Stimulated activated CD8-positive, alpha-beta memory T cell treated with anti-CD3 and anti-CD28 coated beads, Interleukin-15, amount 100 ng/mL, for 24 hours (primary cell): ENCODE measurements around the gene EXOC7.

Experiments used
- DNase-seq: peaks from one replicate; pipeline ENCODE4 v3.0.0-alpha.2; 2020; ENCODE audit warnings: low read depth

Gene EXOC7, protein sequence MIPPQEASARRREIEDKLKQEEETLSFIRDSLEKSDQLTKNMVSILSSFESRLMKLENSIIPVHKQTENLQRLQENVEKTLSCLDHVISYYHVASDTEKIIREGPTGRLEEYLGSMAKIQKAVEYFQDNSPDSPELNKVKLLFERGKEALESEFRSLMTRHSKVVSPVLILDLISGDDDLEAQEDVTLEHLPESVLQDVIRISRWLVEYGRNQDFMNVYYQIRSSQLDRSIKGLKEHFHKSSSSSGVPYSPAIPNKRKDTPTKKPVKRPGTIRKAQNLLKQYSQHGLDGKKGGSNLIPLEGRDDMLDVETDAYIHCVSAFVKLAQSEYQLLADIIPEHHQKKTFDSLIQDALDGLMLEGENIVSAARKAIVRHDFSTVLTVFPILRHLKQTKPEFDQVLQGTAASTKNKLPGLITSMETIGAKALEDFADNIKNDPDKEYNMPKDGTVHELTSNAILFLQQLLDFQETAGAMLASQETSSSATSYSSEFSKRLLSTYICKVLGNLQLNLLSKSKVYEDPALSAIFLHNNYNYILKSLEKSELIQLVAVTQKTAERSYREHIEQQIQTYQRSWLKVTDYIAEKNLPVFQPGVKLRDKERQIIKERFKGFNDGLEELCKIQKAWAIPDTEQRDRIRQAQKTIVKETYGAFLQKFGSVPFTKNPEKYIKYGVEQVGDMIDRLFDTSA

DNA sequence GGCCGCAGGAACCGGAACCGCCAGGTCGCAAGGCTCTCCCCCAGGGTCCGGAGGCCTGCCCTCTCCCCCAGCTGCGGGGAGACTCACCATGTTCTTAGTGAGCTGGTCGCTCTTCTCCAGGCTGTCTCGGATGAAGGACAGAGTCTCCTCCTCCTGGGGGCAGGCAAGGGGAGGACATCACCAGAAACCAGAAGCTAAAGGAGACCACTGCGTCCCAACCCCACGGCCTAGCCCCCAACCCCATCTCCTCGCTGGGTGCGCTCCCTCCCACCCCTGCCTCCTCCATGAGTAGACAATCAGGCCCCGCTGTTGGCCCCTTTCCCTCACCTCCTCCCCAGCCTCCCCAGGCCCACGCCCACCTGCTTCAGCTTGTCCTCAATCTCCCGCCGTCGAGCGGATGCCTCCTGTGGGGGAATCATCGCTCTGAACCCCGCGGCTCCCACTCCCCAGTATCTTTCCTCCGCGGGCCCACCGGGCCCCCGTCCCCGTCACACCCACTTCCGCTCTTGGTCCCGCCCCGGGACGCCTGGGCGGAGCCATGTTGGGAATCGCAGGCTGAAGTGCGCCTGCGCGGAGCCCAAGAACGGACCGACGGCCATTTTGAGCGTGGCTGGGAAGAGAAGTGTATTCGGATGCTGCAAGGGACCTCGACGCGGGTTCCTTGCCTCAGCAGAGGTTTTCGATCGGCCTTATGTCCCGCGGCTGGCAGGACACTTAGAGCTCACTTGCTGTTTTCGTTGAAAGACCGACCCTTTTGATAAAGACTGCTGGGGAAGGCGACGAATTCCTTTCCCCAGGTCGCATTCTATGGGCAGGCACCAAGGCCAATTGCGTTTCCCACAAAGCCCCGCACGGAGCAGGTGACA lies at the start of gene EXOC7:
Gene EXOC7, minus strand, starts transcription at position 514 of the 866 bp plus-strand sequence. Its CDS starts 95 bp downstream, at position 419.
- peak; percentile 90 for DNase-seq

DNA sequence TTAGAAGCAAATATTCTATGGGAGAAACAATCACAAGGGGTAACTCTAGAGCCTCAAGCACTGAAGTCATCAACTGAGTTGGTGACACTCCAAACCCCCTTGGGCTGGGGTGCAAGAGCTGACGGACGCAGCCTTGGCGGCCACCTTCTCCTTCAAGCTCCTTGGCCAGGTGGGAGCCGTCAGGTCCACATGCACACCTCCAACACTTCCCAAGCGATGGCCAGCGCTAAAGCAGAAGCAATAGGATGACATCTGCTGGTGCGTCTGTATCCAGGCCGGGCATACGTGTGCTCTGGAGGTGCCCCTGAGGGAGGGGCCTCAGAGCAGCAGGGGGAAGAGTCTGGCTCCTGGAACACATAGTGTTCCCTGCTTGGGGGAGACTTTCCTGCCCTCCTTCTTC lies 49.6 kb upstream of the EXOC7 start:
- no peak for DNase-seq

DNA sequence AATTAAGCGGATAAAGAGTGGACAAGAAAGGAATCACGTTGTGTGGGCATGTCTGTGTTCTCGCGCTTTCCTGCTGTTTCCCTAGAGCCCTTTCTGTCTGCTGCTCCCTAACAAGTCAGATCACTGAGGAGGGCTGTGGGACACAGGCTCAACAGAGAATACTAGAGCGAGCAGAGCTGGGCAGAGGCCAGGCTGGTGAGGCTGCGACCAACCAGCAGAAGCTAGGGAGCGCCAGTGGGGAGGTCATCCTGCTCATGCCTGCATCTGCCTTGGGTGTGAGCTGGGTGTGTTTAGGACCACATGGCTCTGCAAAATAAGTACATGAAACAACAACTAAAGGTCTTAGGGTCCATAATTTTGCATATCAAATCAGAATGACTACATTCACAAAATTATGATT lies 49.0 kb upstream of the EXOC7 start:
- DNase-seq = no peak

DNA sequence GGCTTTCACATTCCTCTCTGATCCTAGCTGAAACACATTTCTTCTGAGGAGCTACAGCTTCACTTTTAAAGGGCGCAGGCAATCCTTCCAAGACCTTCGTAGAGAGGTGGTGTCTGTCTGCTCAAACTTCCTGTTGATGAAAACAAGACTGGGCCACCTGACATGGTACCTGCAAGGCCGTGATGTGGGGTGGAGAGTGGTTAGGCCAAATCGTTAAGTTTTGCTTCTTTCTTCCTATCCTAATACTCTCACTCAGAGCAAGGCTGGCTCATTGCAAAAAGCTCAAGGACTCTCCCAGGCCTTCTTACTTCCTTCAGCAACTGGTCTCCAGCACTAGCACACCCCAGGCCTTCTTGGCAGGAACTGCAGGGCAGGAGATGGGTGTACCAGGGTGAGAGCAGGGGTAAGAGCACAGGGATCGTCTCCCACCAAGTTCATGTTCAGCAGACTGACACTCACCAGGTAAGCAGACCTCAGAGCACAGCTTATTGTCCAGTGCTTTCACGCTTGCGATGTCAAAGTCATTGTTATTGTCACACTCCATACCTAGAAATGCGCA lies 48.4 kb upstream of the EXOC7 start:
- no peak for DNase-seq

DNA sequence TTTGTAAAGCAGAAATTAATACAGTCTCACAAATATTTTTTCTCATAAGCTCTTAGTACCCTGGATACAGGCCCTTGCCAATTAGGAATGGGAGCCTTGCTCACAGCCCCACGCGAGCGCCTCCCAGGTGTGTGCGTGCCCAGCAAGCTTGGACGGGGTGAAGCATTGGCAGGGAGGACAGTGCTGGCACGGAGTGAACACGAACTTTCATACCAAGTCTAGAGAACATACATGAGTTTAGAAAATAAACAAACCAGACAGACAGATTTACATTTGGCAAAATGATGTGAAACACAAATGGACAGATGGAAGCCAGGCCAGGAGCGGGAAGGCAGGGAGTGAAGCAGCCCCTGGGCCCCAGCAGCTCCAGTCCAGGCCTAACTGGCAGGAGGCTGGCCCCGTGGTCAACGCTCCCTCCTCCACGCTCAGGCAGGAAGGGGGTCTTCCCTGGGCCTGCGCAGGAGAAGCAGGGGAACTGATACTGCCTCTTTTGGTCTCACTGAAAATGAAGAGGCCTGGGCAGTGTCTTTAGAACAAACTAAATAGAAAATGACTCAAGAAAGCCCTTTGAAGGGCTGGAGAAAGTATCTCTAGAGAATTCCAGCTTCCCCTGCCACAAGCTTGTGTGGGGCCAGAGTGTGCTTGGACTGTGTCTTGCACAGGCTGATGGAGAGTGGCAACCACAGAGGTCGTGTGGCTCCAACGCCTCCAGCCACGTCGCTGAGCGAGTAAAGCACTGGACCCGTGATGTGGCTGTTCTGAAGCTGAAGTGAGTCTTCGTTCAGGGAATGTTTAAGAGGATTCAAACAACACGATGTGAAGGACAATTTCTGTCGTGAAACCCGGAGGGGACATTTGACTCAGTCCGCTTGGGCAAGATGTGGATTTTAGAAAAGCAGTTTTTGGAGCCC lies 47.4 kb upstream of the EXOC7 start:
- DNase-seq = no peak

DNA sequence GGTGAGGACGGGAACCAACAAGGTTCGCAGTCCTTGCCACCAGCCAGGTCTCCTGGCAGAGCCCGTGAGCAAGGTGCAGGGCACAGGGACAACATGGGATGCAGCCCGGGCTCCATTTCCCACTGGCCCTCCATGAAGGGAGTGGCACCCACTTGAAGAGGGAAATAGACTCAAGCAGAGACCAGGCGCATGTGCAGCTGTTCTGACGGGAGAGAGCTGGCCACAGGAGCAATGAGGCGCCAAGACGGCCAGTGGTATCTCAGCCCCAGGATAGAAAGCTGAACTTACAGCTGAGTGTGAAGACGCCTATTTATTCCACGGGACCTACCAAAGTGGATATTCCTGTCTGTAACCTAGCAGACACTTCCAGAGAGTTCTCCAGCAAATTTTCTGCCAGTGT lies 45.6 kb upstream of the EXOC7 start:
- DNase-seq = no peak

DNA sequence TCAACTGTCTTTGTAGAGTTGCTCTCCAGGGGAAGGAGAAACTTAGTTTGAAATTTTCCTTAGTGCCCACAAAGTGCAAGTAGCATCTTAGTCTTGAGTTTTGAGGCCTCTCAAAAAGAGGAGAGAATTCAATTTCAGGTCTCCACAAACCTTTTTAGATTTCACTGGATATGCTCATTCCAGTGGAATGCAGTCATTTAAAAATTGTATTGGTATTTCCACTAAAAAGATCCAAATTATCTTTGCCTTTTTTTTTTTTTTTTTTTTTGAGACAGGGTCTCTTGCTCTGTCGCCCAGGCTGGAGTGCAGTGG lies 44.4 kb upstream of the EXOC7 start:
- no peak for DNase-seq

DNA sequence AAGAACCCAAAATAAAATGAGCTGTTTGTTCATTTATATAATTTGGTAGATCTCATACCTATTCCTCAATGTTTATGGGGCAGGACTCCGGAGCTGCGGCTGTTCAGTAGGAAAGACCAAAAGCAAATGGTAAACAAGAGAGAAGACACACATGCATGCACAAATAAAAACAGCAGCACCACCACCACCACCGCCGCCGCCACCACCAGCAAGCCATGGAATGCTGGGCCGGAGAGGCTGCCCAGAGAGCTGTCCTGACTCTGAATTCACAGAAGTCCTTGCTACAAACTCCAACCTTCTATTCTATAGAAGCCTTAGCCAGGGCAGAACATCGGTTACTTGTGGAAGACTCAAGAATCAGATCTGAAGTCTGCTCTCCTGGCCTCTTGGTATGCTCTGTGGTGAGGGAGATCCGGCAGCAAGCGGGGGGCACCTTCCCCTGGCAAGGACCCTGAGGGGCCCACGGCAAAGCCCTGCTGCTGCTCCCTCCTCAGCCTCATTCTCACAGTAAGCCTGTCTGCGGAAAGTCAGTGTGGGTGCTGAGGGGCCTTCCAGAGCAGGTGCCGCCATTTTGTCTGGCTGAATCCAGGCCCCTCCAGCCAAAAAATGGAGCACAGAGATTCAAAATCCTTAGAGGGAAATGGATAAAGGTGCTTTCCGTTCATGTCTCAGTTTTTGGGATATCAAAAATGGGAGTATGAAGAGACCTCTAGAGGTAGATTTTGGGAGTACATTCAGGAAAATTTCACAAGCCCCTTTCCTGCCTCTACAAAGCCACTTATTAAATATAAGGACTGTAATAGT lies 43.8 kb upstream of the EXOC7 start:
- DNase-seq = no peak

DNA sequence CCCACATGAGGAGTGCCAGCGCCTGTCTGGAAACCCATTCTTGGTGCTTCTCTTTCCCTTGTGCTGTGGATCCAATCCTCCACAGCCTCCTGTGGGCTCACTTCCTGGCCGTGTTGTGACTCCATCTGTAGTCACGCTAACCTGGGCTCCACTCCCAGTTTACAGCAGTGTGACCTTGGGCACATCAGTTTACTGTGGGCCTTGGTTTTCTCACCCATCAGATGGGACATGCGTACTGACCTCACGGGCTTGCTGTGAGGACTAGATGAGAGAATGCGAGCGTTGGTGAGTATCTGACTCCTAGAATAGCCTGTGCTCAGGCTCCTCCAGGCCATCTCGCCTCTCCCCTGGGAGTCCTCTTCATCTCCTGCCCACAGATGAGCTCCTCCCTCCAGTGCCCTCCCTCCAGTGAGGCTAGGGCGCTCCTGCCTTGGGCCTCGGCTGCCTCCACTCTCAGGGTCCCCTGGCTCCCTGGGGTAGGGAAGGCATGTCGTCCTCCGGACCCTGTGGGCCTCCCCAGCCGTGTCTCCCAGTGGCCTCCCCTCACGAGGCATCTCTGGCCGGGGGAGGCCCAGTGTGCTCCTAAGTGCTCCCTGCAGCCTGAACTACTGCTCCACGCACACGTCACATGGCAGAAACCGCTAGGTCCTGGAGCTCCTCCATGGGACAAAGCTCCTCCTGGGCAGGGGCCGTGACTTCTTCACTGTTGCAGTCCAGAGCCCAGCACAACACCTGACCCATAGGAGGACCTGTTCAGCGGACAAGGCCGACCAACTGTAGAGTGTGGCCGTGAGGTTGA lies 42.7 kb upstream of the EXOC7 start:
- DNase-seq = no peak

DNA sequence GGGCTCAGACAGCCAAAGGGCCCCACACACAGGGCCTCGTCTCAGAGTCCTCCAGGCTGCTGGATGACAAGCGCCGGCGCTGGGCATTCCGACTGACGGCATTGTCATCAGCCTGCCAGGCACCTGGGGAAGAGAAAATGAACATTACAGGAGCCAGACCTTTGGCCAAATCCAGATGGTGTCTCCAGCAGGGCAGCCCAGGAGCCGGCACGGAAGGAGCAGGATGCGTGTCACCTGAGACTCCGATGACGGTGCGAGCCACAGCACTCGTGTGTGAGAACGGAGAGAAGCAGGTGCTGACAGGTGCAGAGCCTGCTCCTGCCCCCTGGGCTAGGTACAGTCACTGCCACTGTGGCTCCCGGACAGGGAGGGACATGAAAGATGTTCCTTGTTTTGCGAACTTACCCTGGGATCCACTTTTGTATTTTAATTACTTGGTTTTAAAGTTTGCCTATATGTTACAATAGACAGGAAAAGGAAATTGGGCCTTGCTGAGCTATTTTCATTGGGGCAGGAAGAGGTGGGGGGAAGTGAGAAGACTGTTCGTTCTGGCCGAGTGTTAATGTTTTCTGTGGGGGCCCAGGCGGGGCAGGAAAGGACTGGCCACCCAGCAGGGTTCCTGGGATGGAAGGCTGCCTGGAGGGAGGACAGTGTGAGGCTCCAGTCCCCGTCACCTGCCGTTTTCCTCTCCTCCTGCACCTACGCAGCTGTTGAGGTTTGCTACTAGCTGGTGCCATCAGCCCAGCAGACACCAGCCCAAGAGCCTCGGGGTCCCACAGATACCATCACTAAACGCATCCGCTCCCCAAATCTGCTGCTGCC lies 41.9 kb upstream of the EXOC7 start:
- DNase-seq = no peak

DNA sequence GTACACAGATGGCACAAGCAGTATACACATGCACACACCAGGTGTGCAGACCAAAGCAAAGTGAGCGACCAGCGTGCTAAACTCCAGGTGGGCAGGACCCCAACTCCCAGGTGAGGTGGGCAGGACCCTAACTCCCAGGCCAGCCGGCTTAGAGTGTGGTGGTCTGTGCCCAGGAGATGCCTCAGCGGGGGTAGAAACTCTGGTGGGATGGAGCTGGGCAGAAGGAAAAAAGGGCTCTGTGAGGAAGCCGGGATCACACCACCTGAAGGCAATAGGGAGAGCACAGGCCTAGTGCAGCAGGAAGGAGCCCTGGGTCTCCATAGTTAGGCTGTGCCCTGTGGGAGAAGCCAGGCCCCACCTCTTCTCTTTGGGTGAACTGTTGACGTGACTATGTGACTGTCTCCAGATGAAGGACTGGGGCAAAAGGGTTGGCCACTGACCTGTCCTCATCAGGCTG lies 39.0 kb upstream of the EXOC7 start:
- no peak for DNase-seq

DNA sequence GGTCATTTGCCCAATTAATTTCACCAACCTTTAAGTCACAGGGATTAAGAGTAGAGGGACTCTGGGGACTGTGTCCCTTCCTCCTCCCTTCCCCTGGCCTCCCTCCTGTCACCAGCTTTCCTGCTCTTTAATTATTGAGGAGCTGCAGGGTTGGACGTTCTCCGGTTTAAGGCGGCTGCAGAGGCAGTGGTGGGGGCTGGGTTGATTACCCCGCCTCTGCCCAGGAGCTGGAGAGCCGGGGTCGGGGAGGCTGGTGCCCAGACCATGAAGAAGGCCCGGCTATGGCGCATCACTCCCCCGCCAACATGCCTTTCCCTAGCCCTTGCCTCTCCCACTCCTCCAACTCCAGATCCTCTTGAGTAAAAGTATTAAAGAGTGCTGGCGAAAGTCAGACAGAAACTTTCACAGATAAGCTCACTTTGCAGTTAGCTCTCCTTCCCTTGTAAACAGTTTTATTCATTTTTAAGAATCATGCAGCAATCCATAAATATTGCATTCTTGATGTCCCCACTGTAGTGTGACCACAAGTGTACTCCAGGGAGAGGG lies 38.5 kb upstream of the EXOC7 start:
- no peak for DNase-seq

DNA sequence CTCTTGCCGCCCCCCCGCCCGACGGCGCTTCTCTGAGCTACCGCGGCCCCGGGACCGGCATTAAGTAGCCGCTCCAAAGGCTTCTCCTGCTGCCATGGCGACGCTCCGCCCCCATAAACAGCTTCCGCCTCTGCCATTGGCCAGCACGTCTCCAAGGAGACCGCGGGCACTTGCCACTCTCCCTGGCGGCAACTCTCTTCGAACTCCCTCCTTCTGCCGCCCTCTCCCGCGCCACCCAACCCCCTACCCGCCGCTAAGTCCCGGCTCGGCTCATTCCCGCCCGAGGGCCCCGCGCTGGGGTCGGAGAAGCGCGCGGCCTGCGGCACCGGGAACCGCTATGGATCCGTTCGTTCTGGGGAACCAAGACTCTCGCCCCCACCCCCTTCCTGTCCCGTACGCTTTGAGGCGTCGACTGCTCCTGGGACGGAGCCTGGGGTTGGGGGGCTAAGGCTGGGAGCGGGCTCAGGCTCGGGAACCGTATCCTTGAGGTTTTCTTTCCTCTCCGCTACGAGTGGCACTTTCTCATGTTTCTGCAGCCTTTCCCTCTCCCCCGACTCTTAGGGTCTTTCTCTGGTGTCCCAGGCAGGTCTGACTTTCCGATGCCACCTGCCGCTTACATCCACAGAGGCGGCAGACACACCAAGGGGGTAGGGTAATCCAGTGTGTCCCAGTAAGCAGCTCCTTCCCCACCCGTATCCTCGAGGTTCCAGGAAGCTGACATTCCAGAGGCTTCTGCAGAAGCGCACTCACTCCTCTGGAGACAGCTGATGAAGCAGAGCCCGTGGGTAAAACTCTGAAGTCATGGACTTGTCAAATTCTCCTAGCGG lies 37.8 kb upstream of the EXOC7 start, which contains the start of gene FOXJ1:
Gene FOXJ1, minus strand, starts transcription at position 34 of the 827 bp plus-strand sequence. CDS start 850 bp downstream, outside the sequence.
- peak; percentile 84 for DNase-seq

DNA sequence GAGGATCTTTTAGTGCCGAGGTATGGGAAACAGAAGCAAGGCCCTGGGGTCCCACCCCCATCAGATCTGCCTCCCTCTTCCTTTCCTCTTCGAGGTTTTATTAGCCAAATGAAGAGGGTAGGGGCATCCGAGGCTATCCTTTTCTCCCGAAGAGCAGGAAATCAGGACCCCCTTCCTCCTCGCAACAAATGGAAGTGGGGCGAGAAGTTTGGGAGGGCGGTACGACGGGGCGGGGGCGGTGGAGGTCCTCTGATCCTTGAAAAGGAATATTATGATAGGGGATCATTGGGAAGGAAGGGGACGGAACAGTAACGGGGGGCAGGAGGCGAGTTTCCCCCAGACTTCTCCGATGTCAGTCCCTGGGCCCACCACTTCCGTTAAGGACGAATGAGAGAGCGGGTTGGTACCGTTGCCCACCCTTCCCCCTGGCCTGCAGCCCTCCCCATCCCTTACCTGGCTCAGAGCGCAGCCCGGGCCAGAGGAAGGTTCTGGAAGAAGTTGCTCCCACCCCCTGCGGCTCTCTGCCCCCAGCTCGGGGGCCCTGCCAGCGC lies 37.1 kb upstream of the EXOC7 start:
- no peak for DNase-seq

DNA sequence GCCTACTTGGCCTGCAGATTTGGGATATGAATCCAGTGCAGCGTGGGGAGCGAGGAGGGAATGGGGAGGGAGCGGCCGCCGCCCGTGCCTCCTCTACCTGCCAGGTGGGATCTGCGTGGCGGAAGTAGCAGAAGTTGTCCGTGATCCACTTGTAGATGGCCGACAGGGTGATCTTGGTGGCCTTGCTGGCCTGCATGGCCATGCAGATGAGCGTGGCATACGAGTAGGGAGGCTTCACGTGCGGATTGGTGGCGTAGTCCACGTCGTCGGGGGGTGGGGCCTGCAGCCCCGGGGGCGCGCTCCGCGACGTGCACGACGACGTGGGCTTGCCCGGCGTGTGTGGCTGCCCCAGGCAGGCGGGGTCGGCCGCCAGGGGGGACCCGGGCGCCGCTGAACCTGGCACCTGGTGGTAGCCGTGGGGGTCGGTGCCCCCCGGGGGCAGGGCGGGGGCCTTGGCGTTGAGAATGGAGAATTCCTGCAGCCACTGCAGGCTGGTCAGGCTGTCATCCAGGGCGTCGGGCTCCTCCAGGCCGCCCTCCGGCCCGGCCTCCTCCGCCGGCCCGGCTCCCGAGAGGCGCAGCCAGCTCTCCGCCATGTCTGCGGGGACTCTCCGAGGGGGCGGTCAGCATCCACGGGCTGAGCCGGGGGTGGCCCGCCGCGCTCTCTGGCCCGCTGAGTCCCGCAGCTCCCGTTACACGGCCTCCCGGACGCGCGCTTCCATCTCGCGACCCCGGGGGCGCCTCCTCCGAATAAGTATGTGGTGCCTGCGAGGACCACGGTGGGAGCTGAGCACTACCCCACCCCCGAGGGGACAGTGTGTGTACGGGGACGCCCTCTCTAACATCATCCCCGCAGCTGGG lies 36.4 kb upstream of the EXOC7 start:
- no peak for DNase-seq
